Stimulated activated CD8-positive, alpha-beta memory T cell treated with anti-CD3 and anti-CD28 coated beads, Interleukin-15, amount 100 ng/mL, for 1 hour (primary cell): ENCODE results near the gene SPRN.
"Not testable (repeated sequence)": the region's sequence is repeated elsewhere in the genome, so short reads cannot be mapped to it uniquely, and the experiment has no call there.

Experiments used
- DNase-seq: peaks from one replicate; pipeline ENCODE4 v3.0.0-alpha.2; 2020; ENCODE audit warnings: low read depth

Gene SPRN, protein sequence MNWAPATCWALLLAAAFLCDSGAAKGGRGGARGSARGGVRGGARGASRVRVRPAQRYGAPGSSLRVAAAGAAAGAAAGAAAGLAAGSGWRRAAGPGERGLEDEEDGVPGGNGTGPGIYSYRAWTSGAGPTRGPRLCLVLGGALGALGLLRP

DNA sequence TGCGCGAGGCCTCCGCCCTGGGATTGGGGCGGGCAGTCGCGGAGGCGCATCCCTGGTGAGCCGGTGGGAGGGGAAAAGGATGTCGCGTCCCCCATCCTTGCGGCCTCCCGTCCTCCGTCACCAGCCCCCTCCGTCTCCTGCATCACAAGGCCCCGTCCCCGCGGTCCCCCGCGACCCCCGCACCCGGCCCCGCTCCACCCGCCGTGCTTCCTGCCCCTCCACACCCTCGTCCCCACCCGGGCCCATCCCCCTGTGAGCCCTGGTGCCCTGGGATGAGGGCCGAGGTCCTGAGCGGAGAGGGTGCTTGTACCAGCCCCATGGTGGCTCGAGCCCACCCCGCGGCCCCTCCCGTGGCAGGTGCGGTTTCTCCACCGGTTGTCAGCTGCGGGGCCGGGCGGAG lies at the start of gene SPRN:
TSS of gene SPRN (minus strand) at position 25 of the 400 bp plus-strand sequence. CDS start 944 bp downstream, outside the sequence.
- DNase-seq = not testable (repeated sequence)

DNA sequence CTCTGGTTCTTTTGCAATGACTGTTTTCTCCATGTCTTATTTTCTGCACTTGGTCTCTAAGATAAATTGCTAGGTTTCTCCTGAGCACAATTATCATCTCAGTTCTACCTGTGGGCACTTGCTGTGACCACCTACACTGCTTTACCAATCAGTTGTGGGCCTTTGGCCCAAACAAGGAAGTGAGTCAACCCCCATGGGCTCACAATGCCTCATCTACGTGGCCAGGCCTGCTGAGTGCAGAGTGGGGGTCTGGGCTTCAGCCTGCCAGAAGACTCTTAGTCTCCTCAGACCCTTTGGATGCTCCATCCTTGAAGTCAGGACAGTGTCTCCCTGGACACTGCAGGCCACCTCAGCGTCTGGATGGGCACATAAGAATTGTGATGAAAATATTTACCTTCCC lies 49.6 kb upstream of the SPRN start:
- DNase-seq = no peak

DNA sequence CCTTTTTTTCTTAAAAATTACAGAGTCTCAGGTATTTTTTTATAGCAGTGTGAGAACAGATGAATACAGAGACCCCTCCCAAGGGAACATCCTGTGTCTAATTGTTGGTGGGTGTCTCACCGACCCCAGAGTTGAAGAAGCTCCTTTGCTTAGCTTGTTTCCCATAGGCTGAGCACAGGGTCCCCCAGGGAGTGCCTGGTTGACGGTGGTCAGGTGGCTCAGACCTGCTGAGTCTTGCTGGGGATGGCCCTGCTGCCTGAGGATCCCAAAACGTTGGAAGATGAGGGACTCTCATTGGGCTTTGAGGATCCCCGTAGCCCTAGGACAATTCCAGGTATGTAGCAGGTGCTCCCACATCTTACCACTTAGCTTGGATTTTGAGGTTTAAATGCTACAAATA lies 48.8 kb upstream of the SPRN start:
- no peak for DNase-seq

DNA sequence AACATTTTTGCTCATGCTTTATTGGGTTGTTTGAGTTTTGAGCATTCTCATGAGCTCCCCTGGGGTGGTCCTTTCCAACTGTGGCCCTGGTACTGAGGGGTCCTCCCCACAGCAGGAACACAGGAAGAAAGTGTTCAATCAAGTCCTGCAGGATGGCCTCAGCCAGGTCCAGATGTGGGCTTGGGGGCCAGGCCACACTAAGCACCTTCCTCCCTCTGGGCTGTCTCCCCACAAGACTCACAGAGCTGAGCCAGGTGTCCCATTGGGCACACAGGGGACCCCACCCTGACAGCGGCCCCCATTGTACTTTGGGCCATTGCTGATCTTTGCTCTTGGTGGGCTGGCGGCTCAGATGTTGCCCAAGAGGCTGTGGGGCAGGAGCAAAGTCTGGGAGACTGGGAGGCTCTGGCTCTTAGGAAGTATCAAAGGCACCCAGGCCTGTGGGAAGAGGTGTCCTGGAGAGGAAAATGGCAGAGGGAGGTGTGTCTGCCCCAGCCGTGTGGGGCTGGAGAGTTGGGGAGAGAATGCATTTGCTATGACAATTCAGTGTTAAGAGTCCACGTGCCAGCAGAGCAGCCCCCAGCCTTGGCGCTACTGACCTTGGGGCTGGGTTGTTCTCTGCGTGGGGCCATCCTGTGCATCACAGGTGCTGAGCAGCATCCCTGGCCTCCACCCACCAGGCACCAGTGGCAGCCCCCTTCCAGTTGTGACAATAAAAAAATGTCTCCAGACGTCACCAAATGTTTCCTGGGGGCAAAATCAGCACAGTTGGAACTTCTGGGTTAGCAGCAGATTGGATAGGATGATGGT lies 47.1 kb upstream of the SPRN start:
- no peak for DNase-seq

DNA sequence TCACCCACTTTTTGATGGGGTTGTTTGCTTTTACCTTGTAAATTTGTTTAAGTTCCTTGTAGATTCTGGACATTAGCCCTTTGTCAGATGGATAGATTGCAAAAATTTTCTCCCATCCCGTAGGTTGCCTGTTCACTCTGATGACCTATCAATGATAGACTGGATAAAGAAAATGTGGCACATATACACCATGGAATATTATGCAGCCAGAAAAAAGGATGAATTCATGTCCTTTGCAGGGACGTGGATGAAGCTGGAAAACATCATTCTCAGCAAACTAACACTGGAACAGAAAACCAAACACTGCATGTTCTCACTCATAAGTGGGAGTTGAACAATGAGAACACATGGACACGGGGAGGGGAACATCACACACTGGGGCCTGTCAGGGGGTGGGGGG lies 44.8 kb upstream of the SPRN start:
- DNase-seq = not testable (repeated sequence)

DNA sequence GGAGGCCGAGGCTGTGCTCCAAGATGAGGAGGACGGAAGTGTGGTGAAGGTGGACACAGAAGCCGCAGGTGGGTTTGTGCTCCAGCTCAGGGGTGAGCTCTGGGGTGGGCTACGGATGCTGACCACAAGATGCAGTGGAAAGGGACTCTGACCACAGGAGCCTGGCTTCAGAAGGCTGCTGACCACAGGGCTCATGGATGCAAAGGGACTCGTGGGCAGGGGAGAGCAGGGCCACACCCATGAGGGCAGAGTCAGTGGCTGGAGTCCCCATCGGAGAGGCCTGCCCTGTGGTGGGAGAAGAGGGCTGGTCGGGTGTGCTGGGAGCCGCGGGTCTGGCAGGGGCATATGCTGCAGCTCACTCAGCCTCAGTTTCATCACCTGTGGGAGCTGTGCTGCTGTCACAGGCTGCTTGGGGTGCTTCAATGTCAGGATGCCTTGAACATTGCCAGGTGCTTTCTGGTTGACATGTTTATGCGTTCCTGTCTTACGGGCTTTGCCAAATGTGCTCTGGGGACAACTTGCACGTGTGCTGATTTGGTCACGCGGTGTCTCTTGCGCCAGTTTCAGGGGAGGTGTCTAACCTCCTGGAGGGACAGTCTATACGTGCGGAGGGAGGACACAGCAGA lies 43.0 kb upstream of the SPRN start:
- no peak for DNase-seq

DNA sequence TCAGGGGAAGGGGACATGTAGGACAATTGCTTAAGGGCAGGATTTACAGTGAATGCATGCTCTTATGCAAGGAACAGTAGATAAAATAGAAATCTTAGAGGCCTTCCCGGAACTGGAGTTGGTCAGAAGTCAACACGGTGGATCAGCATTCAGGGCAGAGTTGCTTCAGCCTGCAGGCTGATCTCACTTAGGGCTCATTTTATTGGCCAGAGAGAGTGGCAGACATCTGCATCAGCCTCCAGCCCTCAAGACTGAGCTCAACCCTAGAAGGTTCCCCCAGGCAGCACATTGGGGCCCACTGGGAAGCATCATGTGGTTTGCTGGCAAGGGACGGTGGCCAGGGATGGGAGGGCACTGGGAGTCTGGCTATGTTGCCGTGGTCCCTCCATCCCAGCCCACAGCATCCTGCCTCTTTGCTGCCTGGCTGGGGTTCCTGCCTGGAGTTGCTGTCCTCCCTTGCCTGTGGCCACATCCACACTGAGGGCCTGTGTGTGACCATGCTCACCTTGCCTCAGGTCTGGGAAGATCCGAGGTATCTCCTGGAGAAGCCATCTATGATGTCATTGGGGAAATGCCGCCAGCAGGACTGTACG lies 42.4 kb upstream of the SPRN start:
- no peak for DNase-seq

DNA sequence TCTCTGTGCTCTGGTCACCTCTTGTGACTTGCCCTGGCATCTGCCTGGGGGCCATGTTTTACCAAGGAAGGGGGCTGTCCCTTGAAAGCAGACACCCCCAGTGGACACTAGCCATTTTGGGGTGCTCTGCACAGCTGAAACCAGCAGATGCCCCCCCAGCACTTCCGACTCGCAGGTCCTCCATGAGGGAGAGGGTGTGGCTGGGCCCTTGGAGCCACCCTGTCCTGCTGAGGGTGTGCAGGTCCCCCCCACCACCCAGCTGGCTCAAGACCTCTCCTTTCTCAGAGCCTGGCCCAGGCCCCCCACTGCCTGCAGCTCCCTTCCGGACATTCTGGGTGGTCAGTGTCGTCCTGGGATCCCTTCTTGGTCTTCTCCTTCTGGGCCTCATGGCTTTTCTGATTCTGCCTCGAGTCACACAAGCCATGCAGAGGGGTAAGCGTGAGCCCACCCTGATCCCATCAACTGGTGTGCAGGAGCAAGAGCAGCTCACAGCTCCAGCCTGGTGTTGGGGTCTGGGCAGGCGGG lies 41.6 kb upstream of the SPRN start:
- DNase-seq = no peak

DNA sequence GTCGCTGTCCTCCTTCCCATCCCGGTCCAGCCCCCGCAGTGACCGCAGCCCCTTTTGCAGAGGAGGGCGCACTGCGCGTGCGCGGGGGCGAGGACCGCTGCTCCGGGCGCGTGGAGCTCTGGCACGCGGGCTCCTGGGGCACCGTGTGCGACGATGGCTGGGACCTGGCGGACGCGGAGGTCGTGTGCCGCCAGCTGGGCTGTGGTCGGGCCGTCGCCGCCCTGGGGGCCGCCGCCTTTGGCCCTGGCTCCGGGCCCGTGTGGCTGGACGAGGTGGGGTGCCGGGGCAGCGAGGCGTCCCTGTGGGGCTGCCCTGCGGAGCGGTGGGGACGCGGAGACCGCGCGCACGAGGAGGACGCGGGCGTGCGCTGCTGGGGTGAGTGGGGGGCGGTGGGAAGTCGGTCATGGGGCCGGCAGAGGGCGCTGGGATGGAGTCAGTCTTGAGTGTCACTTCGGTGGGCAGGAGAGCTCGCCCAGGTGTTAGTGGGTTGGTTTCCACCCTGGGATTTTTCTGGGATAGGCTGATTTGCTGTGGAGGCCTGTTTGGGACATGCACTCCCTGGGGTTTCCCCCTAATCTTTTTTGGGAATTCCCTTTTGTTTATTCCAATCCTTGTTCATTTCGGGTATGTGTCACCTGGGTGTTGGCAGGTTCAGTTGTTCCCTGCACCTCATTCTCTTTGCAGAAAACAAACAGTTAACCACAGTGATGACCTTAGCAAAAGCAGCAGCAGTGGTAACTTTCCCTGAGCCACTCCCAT lies 40.9 kb upstream of the SPRN start:
- no peak for DNase-seq

DNA sequence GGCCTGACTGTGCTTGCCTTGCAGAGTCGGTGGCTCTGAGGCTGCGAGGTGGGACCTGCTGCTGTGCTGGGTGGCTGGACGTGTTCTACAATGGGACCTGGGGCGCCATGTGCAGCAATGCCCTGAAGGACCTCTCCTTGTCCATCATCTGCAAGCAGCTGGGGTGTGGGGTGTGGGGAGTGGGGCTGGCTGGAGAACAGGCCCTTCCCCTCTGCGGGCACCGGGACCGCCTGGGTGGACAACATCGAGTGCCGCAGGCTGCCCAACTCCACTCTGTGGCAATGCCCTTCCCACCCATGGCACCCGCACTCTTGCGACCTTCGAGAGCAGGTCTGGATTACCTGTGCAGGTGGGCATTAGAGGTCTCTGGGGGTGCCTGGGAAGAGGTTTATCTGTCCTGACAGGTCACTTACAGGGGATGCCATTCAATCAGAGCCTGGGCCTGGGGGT lies 40.2 kb upstream of the SPRN start:
- no peak for DNase-seq

DNA sequence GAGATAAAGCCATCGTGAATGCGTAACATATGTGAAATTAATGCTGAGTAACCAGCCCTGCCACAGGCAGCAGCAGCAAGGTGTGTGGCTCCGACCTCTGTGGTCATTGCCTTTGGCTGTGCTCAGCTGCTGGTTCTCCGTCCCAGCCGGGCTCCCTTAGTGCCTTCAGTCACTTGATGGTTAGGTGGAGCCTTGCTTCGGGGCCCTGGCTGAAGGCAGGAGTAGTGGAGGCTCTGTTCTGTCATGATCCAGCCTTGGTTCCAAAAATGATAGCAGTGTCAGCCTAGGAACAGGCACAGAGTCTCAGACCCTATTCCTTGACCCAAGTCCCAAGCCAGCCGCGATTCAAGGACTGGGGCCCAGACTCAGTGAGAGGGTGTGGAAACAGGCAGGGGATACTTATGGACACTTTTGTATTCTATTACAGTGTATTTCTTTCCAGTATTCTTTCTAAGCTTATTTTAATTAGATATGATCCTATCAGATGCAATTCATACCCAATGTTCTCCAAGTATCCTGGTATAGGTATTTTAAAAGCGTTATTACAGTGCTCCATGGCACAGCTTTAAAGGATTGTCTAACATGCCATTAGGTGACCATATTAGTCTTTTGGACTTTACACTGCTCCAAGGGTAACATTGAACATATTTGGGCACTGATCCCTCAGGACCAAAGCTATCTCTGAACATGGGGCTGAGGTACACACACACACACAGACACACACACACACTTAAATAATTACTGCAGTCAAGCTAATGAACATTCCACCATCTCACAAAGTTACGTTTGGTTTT lies 38.3 kb upstream of the SPRN start:
- DNase-seq = no peak

DNA sequence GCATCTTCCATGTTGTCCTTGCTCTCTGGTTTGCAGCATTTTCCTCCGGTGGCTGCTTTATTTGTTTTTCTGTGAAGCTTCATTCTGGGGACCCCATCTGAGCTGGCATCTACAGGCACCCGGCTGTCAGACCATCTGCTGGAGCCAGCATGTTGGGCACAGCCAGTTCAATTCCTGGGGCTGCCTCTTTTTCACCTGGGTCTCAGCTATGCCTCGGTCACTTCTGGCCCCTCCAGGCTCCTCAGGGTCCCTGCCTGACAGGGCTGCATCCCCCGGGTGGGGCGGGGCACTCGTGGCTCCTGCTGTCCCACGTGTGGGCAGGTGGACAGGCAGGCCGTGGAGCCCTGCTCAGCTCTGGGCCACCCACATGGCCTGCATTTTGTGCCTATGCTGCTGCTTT lies 37.4 kb upstream of the SPRN start:
- no peak for DNase-seq

DNA sequence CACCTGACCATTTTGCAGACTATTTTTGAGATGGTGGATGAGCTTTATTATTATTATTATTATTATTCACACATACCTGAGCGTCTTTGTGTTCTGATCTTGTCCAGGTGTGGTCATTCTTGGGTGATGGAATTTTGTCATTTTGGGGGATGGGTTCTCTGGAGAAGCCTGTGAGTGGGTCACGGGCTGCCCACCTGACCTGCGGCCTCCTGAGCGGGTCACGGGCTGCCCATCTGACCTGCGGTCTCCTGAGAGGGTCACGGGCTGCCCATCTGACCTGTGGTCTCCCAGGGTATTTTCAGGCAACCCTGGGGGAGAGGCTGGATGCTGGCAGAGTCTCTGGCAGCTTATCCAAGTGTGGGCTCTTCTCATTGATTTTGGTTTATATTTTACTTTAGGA lies 36.6 kb upstream of the SPRN start:
- DNase-seq = no peak

DNA sequence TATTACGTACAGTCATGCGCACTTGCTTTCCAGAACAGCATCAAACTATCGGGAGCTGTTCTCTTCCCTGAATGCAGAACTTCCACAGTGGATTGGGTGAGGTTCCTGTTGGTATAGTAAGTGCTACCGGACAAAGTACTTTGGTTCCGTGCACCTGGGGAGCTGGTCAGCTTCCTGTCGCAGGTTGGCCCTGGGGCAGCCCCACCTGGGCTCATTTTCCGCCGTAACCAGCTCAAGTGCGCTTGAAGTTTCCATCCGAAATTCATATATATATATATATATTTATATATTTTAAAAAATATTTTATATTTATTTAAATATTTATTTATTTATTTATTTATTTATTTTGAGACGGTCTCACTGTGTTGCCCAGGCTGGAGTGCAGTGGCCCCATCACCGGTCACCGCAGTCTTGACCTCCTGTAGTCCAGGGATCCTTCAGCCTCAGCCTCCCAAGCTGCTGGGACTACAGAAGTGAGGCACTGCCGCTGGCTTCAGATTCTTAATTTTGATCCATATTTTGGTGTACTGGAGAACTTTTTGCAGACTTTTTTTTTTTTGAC lies 35.9 kb upstream of the SPRN start:
- no peak for DNase-seq

DNA sequence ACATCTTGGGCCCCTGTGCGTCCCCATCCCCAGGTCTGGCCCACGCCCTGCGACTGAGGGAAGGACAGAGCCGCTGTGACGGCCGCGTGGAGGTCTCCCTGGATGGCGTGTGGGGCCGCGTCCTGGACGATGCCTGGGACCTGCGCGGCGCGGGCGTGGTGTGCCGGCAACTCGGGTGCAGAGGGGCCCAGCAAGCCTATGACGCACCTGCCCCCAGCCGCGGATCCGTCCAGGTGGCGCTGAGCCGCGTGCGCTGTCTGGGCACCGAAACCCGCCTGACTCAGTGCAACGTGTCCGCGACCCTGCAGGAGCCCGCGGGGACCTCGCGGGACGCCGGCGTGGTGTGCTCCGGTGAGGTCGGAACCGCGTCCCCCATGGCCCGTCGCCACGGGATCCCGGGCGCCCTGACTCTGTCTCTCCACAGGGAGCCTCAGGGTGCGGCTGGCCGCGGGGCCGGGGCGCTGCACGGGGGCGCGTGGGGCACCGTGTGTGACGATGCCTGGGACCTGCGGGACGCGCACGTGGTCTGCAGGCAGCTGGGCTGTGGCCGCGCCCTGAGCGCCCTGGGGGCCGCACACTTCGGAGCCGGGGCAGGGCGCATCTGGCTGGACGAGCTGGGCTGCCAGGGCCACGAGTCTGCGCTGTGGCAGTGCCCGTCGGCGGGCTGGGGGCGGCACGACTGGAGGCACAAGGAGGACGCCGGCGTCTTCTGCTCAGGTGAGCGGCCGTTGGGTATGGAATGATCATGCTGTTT lies 35.2 kb upstream of the SPRN start:
- DNase-seq = no peak

DNA sequence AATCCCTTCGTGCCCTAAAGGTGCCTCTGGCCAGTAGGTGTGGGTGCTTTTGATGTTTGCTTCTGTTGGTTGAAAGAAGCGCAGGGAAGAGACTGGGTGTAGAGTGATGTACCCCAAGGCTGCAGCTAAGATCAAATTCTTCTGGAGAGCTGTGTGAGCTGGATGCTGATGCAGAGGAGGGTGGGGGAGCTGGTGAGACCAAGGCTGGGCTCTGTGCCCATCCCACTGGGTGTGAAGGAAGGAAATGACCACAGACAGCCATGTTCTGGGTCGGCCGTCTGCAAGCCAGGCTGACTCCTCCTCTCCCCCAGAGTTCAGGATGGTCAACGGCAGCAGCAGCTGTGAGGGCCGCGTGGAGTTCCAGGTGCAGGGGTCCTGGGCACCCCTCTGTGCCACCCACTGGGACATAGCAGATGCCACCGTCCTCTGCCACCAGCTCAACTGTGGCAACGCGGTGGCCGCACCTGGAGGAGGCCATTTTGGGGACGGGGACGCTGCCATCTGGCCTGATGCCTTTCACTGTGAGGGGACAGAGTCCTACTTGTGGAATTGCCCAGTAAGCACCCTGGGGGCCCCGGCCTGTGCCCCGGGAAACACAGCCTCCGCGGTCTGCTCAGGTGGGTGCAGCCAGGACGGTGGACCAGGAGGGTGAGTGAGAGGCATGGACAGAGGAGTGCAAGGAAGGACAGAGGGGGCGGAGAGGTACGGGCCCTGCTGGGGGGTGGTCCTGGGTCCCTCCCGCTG lies 34.5 kb upstream of the SPRN start:
- no peak for DNase-seq

DNA sequence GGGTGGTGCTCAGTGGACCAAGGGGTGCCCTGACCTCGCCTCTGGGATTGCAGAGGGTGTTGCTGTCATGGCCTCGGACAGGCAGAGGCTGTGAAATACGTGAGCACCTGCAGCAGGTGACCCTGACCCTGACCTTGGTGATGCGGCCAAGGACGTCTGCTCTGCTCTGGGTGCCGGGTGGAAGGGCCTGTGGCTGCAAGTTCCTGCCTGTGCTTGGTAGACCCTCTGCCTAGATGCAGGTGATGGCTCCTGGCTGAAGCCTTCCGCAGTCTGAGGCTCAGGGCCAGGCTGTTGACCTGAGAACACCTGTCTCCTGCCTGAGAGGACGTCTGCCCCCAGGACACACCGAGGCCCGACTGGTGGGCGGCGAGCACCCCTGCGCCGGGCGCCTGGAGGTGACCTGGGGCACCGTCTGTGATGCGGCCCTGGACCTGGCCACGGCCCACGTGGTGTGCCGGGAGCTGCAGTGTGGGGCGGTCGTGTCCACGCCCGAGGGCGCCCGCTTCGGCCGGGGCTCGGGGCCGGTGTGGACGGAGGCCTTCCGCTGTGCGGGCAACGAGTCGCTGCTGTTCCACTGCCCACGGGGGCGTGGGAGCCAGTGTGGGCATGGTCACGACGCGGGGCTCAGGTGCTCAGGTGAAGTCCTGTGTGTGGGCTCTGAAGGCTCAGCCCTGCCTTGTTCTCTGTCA lies 33.7 kb upstream of the SPRN start:
- no peak for DNase-seq

DNA sequence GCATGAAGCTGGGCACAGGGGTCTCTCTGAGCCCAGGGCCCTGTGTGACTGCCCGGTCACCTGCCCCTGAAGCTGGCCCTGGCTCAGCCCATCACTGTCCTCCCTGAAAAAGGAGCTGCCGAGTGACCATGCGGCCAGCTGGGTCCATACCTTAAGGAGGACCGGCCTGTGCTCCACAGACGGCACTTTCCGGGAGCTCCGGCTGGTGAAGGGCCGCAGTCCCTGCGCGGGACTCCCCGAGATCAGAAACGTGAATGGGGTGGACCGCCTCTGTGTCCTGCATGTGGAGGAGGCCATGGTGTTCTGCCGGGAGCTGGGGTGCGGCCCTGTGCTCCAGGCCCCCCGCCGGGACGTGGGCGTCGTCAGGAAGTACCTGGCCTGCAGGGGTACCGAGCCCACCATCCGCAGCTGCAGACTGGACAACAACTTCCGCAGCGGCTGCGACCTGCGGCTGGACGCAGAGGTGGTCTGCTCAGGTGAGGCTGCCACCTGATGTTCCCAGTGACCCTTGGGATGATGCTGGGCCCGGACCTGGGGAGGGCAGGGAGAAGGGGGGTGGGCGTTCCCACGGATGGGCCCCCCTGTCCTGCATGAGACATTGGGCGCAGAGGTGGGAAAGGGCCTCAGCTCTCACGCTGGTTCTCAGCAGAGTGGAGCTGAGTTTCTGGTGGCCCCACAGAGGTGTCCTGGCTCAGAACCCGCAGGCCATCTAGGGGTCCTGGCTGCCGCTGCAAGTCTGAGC lies 32.8 kb upstream of the SPRN start:
- DNase-seq = no peak
